ENCODE measurements around the gene ETV5.

The ETV5 gene

GRCh38 chr3:186108941-186109865, at the start of gene ETV5:
Gene ETV5 (minus strand): TSS chr3:186109089. CDS start chr3:186105868, 3,221 bp downstream.
- peak; percentile 100 for DNase-seq (ENCODE audit: low spot score)

- DNase-seq (ENCODE audit: low spot score) = no peak
Measured at GRCh38 chr3:186154641-186155040, 45.8 kb upstream of the ETV5 start.

GRCh38 chr3:186152889-186153292, 44.0 kb upstream of the ETV5 start:
- DNase-seq (ENCODE audit: low spot score) = peak; percentile 73

- peak; percentile 37 for DNase-seq (ENCODE audit: low spot score)
Measured at GRCh38 chr3:186152361-186152798, 43.5 kb upstream of the ETV5 start.

GRCh38 chr3:186151077-186151971, 42.4 kb upstream of the ETV5 start:
- DNase-seq (ENCODE audit: low spot score) = no peak

- no peak for DNase-seq (ENCODE audit: low spot score)
Measured at GRCh38 chr3:186150041-186150830, 41.3 kb upstream of the ETV5 start.

GRCh38 chr3:186149319-186149960, 40.6 kb upstream of the ETV5 start:
- no peak for DNase-seq (ENCODE audit: low spot score)

GRCh38 chr3:186144257-186144656, 35.4 kb upstream of the ETV5 start:
- DNase-seq (ENCODE audit: low spot score) = no peak

- DNase-seq (ENCODE audit: low spot score) = no peak
Measured at GRCh38 chr3:186143250-186143649, 34.4 kb upstream of the ETV5 start.

GRCh38 chr3:186142393-186142932, 33.6 kb upstream of the ETV5 start:
- DNase-seq (ENCODE audit: low spot score) = no peak

- no peak for DNase-seq (ENCODE audit: low spot score)
Measured at GRCh38 chr3:186141790-186142189, 32.9 kb upstream of the ETV5 start.

GRCh38 chr3:186138272-186138981, 29.5 kb upstream of the ETV5 start:
- DNase-seq (ENCODE audit: low spot score) = peak; percentile 56

- DNase-seq (ENCODE audit: low spot score) = no peak
Measured at GRCh38 chr3:186137051-186137685, 28.3 kb upstream of the ETV5 start.

- no peak for DNase-seq (ENCODE audit: low spot score)
Measured at GRCh38 chr3:186133980-186134379, 25.1 kb upstream of the ETV5 start.

- DNase-seq (ENCODE audit: low spot score) = no peak
Measured at GRCh38 chr3:186132487-186132886, 23.6 kb upstream of the ETV5 start.

GRCh38 chr3:186129206-186129605, 20.3 kb upstream of the ETV5 start:
- DNase-seq (ENCODE audit: low spot score) = no peak

- DNase-seq (ENCODE audit: low spot score) = no peak
Measured at GRCh38 chr3:186128158-186128557, 19.3 kb upstream of the ETV5 start.

GRCh38 chr3:186127463-186127862, 18.6 kb upstream of the ETV5 start:
- no peak for DNase-seq (ENCODE audit: low spot score)

- no peak for DNase-seq (ENCODE audit: low spot score)
Measured at GRCh38 chr3:186125118-186125517, 16.2 kb upstream of the ETV5 start.

- no peak for DNase-seq (ENCODE audit: low spot score)
Measured at GRCh38 chr3:186124592-186124991, 15.7 kb upstream of the ETV5 start.

Data from pons (tissue), 1 donor.